LNCAP (cell line): ENCODE measurements around the gene CA9.

Source experiments
- TF ChIP-seq, protein P1 (sequence below): fragments of 450-650 bp; IDR thresholded peaks from 2 replicates; pipeline ENCODE4 v1.5.1; 2017; ENCODE audit warnings: mild to moderate bottlenecking

The CA9 gene

DNA sequence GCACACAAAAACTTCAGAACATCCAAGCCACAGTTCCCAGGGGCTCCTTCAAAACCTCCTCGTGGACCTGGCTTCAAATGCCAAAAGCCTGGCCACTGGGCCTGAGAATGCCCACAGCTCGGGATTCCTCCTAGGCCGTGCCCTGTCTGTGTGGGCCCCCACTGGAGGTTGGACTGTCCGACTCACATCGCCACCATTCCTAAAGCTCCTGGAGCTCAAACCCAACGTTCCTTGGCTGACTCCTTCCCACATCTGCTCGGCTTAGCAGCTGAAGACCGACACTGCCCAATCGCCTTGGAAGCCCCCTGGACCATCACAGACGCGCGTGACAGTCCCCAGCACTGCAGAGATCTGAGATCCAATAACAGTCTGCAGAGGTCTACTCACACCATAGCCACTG, 30.7 kb upstream of the CA9 start:
- TF ChIP-seq, protein P1, sequence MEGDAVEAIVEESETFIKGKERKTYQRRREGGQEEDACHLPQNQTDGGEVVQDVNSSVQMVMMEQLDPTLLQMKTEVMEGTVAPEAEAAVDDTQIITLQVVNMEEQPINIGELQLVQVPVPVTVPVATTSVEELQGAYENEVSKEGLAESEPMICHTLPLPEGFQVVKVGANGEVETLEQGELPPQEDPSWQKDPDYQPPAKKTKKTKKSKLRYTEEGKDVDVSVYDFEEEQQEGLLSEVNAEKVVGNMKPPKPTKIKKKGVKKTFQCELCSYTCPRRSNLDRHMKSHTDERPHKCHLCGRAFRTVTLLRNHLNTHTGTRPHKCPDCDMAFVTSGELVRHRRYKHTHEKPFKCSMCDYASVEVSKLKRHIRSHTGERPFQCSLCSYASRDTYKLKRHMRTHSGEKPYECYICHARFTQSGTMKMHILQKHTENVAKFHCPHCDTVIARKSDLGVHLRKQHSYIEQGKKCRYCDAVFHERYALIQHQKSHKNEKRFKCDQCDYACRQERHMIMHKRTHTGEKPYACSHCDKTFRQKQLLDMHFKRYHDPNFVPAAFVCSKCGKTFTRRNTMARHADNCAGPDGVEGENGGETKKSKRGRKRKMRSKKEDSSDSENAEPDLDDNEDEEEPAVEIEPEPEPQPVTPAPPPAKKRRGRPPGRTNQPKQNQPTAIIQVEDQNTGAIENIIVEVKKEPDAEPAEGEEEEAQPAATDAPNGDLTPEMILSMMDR: no peak

DNA sequence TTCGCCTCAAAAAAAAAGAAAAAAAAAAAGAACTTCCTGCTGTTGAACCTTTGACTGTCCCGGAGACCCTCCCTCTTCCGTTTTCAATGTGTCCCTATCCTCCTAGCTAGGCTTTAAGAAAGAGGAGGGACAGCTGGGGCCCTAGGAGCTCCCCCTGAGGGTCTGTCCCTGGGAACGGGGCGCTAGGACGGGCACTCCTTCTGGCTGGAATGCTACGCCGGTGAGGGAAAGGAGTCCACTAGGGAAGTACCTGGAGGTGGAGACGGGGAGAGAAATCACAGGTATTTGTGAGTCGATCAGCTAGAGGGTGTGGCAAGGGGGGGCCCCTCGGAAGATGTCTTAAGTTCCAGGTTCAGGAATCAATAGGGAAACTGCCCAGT, 27.6 kb upstream of the CA9 start:
- TF ChIP-seq, protein P1: no peak

DNA sequence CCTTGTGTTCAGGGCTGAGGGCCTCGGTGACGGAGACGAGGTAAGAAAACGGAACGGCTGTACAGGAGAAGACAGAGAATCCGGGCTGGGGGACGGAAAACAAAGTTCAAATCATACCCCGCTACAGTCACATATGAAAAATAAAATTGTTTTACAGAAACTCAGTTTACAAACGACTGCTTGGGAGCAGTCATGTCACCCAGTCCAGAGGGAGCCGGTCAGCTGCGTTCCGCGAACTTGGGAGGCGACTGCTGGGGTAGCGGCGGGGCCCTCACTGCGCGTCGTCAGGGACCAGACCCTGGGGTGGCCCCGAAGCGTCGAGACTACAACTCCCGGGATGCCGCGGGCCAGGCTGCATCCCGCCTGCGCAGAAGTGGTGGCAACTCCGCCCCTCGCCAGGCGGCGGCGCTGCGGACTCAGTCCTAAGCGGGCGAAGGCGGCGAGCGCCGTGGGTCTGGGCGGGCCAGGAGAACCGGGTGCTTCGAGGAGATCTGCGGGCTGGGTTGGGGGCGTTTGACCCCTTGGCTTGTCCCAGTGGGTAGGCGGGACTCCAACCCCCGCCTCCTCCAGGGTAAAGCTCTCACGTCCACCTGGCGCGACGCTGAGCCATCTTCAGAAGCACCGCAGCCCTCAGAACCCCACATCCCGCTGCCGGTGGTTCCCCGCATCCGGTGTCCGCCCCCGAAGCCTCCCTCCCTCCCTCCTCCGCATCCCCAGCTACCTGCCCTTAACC, 27.0 kb upstream of the CA9 start:
- TF ChIP-seq, protein P1: peak; percentile 88

DNA sequence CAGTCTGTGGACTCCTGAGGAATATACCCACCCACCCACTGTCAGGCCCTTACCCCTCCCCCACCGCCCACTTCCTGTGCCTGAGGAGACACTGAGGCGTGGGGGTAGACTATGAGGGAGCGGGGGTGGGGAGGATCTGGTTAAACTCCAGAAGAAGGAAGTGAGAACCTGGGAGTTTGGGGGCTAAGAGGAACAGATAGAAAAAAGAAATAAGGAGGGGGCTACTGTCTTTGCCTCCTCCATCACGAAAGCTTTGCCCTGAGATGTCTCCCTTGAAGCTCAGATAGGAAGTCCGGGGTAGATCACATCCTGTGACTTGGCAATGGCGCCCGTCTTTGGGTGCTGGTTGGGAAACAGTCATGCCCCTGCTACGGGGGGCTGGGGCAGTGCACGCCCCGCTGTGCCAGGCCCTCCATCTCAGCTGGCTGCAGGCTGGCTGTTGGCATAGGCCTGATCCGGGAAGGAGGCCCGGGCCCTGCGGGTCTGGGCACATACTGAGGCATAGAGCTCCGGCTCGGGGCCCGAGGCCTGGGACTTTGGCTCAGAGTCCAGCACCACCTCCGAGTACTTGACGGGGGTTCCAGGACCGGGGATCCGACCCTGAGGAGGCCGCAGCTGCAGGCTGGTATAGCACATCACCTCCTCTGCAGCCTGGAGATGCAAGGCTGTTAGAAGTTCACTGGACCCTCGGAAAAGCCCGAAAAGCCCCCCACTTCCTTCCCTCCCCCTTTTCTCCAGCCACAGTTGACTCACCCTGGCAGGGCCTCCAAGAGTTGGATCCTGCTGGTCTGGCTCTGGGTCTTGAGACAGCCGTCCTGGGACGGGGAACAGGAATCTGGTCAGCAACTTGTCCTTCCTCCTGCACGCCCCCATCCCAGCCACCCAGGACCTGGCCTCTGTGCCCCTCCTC, 24.0 kb upstream of the CA9 start:
- TF ChIP-seq, protein P1: no peak

DNA sequence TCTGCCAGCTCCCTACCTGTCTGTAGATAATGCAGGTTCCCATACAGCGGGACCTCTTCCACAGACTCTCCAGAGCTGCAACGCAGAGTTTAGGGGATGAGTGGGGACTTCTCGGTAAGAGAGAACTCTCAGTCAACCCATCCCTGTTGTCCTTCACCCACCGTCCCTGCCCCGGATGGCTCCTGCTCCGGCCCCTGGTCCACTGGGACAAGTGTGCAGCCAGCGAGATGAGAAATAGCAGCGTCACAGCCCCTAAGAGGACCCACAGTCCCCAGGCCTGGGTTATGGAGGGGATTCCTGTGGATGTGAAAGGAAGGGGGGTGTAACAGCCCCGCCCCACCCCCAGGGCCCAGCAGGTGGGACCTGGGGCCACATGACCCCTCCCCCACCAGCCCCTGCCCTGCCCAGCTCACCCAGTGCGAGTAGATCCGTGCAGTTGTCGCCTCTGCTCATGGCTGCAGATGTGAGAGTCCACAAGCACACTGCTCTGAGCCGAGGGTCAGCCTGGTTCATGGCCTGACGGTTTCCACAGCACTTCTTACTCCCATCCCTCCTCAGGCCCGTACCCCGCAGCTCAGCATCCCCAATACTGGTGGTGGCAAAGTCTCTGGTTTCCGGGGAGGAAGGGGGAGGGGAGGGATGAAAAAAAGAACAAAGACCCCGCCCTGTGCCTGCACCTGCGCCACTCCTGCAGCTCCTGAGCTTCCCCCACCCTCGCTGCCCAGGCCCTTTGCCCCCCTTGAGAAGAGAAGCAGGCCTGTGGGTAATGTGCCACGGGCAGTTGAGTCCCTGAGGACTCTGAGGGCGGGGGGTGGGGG, 23.2 kb upstream of the CA9 start, which contains the start of gene SIT1:
TSS of gene SIT1 (minus strand) at position 591 of the 818 bp plus-strand sequence. CDS start at position 513, 78 bp downstream.
- TF ChIP-seq, protein P1: no peak

DNA sequence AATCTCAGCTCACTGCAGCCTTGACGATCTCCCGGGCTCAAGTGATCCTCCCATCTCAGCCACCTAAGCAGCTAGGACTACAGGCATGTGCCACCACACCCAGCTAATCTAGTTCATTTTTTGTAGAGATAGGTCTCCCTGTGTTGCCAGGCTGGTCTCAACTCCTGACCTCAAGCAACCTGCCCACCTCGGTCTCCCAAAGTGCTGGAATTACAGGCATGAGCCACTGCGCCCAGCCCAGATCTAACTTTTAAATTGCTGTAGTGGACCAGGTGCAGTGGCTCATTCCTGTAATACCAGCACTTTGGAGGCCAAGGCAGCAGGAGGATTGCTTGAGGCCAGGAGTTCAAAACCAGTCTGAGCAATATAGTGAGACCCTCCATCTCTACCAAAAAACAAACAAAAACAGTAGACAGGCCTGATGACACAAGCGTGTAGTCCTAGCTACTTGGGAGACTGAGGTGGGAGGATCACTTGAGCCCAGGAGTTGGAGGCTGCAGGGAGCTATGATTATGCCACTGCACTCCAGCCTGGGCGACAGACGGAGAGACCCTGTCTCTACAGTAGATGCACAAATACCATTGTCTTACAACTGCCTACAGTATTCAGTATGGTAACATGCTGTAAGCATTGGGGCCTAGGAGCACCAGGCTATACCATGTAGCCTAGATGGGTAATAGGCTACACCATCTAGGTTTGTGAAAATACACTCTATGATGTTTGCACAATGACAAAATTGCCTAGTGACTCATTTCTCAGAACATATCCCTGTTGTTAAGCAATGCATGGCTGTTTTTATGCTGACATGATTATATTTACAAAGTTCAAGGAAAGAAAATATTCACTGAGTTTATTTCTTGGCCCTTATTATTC, 21.5 kb upstream of the CA9 start:
- TF ChIP-seq, protein P1: no peak
